CD8-positive, alpha-beta memory T cell (primary cell): ENCODE data around the gene RDH13. TPM values are rescaled to one million over a fixed set of nuclear protein-coding genes. Genes with fewer than 3 reads are reported as not detected.
"Not testable (repeated sequence)": the region's sequence is repeated elsewhere in the genome, so short reads cannot be mapped to it uniquely, and the experiment has no call there.

Experiments
- CTCF ChIA-PET: fragments of 350-600 bp; sonication (Branson Sonifier 250); formaldehyde crosslinking; loops from one replicate; lab custom pipeline; 2021; ENCODE audit warnings: antibody characterized with exemption; lab: Charles Lee
- POLR2A ChIA-PET: fragments of 350-600 bp; sonication (Branson Sonifier 250); formaldehyde crosslinking; loops from one replicate; lab custom pipeline; 2021; ENCODE audit warnings: antibody characterized with exemption; lab: Charles Lee
- DNase-seq, 5 donors: peaks; one replicate each; pipeline versions ENCODE4 v3.0.0 to v3.0.0-alpha.2; 2020 to 2022; ENCODE audit warnings: mixed read lengths in 1 of 5
- H3K27ac ChIP-seq: one replicate; pipeline ENCODE4 v1.7.0; 2013; ENCODE audit warnings: low read depth, mild to moderate bottlenecking, low read length, moderate library complexity
- H3K27me3 ChIP-seq: 2 replicates; pipeline ENCODE4 v1.7.0; 2013; ENCODE audit warnings: low read length, mild to moderate bottlenecking; ENCODE audit not compliant: insufficient read depth, poor library complexity, severe bottlenecking
- H3K36me3 ChIP-seq: 2 replicates; pipeline ENCODE4 v1.7.0; 2013; ENCODE audit warnings: mild to moderate bottlenecking, low read length, moderate library complexity; ENCODE audit not compliant: insufficient read depth
- H3K4me1 ChIP-seq: 2 replicates; pipeline ENCODE4 v1.7.0; 2013; ENCODE audit warnings: mild to moderate bottlenecking, low read length, moderate library complexity; ENCODE audit not compliant: insufficient read depth
- H3K4me3 ChIP-seq: 2 replicates; pipeline ENCODE4 v1.7.0; 2013; ENCODE audit warnings: mild to moderate bottlenecking, low read length
- H3K9me3 ChIP-seq: 2 replicates; pipeline ENCODE4 v1.7.0; 2013; ENCODE audit warnings: mild to moderate bottlenecking, low read length
- H3K27ac Mint-ChIP-seq, 8 donors: one replicate each; pipeline ENCODE4 v1.8.0; 2020 to 2021; ENCODE audit warnings: mixed read lengths in 8 of 8, mild to moderate bottlenecking in 6 of 8, inconsistent platforms in 3 of 8, moderate library complexity in 3 of 8
- H3K27me3 Mint-ChIP-seq, 2 donors: one replicate each; pipeline ENCODE4 v1.8.0; 2020 to 2021; ENCODE audit warnings: mixed read lengths in 2 of 2, mild to moderate bottlenecking in 1 of 2, moderate library complexity in 1 of 2
- H3K36me3 Mint-ChIP-seq, 3 donors: one replicate each; pipeline ENCODE4 v1.8.0; 2020 to 2021; ENCODE audit warnings: mixed read lengths in 3 of 3, inconsistent platforms in 1 of 3, mild to moderate bottlenecking in 1 of 3
- H3K4me1 Mint-ChIP-seq, 3 donors: one replicate each; pipeline ENCODE4 v1.8.0; 2020 to 2021; ENCODE audit warnings: mixed read lengths in 3 of 3, inconsistent platforms in 1 of 3, mild to moderate bottlenecking in 1 of 3
- H3K4me3 Mint-ChIP-seq, 7 donors: one replicate each; pipeline ENCODE4 v1.8.0; 2020 to 2021; ENCODE audit warnings: mixed read lengths in 7 of 7, mild to moderate bottlenecking in 6 of 7, moderate library complexity in 4 of 7, inconsistent platforms in 2 of 7
- H3K9me3 Mint-ChIP-seq, 5 donors: one replicate each; pipeline ENCODE4 v1.8.0; 2020 to 2022; ENCODE audit warnings: mixed read lengths in 5 of 5, mild to moderate bottlenecking in 3 of 5, moderate library complexity in 2 of 5, inconsistent platforms in 1 of 5
- polyA plus RNA-seq: library from polyadenylated mRNA; unstranded; fragments of 300-500 nt; fragmentation: Illumina TruSeq; gene quantifications from one replicate; pipeline ENCODE4 v1.2.3, GENCODE V29; 2021
- total RNA-seq, 2 experiments: library from RNA; stranded (reverse); gene quantifications; one replicate each; pipeline ENCODE4 v1.2.3, GENCODE V29; 2021

The RDH13 gene
- total and polyA plus RNA-seq, 3 experiments from 2014 or later = 15.8 to 22.2 (median 21.4) TPM

DNA sequence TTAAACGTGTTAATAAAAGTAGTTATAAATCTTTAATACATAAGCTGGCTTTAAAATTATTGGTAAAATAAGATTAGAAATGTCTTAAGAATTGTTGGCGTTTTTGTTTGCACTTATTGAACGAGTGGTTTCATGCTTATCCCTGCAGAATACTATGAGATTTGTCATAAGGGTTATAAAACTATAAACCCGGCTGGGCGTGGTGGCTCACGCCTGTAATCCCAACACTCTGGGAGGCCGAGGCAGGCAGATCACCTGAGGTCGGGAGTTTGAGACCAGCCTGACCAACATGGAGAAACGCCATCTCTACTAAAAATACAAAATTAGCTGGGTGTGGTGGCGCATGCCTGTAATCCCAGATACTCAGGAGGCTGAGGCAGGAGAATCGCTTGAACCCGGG lies 22.3 kb downstream of the RDH13 start:
- H3K36me3 Mint-ChIP-seq = peaks cover 0 to 37% (median 2%) of the 10 kb centered on the region in 3 donors
- H3K27me3 ChIP-seq, H3K4me3 Mint-ChIP-seq, H3K27me3 Mint-ChIP-seq, POLR2A ChIA-PET, H3K36me3 ChIP-seq, H3K27ac Mint-ChIP-seq, H3K4me3 ChIP-seq, CTCF ChIA-PET, H3K9me3 ChIP-seq, DNase-seq, H3K9me3 Mint-ChIP-seq, H3K27ac ChIP-seq: not testable (repeated sequence)
- H3K4me1 ChIP-seq = peaks cover 17% of the 10 kb centered on the region
- H3K4me1 Mint-ChIP-seq = peaks cover 18 to 26% (median 23%) of the 10 kb centered on the region in 3 donors

DNA sequence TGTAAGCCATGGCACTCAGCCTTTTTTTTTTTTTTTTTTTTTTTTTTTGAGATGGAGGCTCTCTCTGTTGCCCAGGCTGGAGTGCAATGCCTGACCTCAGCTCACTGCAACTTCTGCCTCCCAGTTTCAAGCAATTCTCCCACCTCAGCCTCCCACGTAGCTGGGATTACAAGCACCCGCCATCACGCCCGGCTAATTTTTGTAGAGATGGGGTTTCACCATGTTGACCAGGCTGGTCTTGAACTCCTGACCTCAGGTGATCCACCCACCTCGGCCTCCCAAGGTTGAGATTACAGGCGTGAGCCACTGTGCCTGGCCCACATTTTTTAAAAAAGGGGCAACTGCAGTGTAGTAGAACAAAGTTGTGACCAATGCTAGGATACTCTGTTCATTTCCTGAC lies 25.3 kb downstream of the RDH13 start:
- H3K27me3 ChIP-seq, H3K36me3 ChIP-seq, DNase-seq, H3K9me3 ChIP-seq, H3K27ac Mint-ChIP-seq, CTCF ChIA-PET, H3K4me3 ChIP-seq, H3K9me3 Mint-ChIP-seq, H3K4me3 Mint-ChIP-seq, H3K27me3 Mint-ChIP-seq, POLR2A ChIA-PET: not testable (repeated sequence)
- peak overlapping the region; percentile 27 for H3K27ac ChIP-seq
- H3K4me1 ChIP-seq = peaks cover 14% of the 10 kb centered on the region
- Mint-ChIP-seq H3K4me1 (peaks cover 15 to 24% (median 21%) of the 10 kb centered on the region in 3 donors), H3K36me3 (peaks cover 2 to 11% (median 2%) of the 10 kb centered on the region in 3 donors)

DNA sequence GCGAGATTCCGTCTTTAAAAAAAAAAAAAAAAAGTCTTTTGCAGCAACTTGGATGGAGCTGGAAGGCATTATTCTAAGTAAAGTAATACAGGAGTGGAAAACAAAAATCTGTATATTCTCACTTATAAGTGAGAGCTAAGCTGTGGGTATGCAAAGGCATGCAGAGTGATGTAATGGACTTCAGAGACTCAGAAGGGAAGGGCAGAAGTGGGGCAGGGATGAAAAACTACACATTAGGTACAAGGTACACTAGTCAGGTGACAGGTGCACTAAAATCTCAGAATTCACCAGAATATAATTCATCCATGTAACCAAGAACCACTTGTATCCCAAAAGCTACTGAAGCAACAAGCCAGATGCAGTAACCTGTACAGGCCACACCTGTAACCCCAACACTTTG lies 26.9 kb downstream of the RDH13 start:
- no peak overlapping the region for H3K4me3 ChIP-seq
- peak overlapping the region; percentile 6 for H3K27ac ChIP-seq
- H3K4me1 ChIP-seq = no peaks in the 10 kb centered on the region
- Mint-ChIP-seq H3K36me3 (peaks cover 2 to 3% (median 2%) of the 10 kb centered on the region in 3 donors), H3K4me1 (peaks cover 0 to 9% (median 5%) of the 10 kb centered on the region in 3 donors), H3K9me3 (no peaks in the 10 kb centered on the region), H3K4me3 (no peak overlapping the region), H3K27me3 (no peaks in the 10 kb centered on the region), H3K27ac (no peak overlapping the region)
- H3K36me3 ChIP-seq = no peaks in the 10 kb centered on the region
- H3K9me3 ChIP-seq = no peaks in the 10 kb centered on the region
- ChIA-PET POLR2A (no interaction called here), CTCF (no interaction called here)
- H3K27me3 ChIP-seq = no peaks in the 10 kb centered on the region
- no peak for DNase-seq

DNA sequence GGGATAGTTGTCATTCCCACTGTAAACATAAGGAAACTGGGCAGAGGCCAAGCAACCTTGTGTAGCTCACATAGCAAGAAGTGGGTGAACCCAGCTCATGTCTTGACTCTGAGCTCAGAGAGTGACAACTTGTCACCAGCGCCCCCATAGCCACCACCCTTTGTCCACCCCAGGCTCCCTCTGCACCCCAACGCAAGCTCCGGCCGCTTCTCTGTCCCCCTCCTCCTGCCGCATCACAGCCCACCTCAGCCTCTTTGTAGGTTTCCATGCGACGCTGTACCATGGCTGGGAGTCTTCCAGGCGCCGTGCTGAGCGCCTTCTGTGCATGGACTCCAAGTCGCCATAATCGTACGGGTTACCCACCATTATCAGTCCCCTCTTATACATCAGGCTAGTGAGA lies 28.2 kb downstream of the RDH13 start:
- POLR2A ChIA-PET = no interaction called here

DNA sequence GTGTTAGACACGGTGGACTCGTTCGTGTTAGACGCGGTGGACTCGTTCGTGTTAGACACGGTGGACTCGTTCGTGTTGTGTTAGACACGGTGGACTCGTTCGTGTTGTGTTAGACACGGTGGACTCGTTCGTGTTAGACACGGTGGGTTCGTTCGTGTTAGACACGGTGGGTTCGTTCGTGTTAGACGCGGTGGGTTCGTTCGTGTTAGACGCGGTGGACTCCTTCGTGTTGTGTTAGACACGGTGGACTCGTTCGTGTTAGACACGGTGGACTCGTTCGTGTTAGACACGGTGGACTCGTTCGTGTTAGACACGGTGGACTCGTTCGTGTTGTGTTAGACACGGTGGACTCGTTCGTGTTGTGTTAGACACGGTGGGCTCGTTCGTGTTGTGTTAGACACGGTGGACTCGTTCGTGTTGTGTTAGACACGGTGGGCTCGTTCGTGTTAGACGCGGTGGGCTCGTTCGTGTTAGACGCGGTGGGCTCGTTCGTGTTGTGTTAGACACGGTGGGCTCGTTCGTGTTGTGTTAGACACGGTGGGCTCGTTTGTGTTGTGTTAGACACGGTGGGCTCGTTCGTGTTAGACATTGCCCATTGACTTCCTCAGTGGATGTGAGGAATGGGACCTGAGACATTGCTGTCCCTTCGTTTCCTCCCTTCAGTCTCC lies 29.8 kb downstream of the RDH13 start:
- peaks cover 0 to 17% (median 10%) of the 10 kb centered on the region in 3 donors for H3K4me1 Mint-ChIP-seq
- H3K27ac Mint-ChIP-seq, H3K4me3 Mint-ChIP-seq, H3K4me1 ChIP-seq, H3K9me3 ChIP-seq, H3K27me3 Mint-ChIP-seq, H3K27ac ChIP-seq, DNase-seq, H3K27me3 ChIP-seq, H3K4me3 ChIP-seq, H3K36me3 ChIP-seq, H3K36me3 Mint-ChIP-seq, H3K9me3 Mint-ChIP-seq, POLR2A ChIA-PET, CTCF ChIA-PET: not testable (repeated sequence)

More for the DNA sequence above, 28.2 kb downstream of the RDH13 start:
- no peak overlapping the region for H3K27ac ChIP-seq
- Mint-ChIP-seq H3K4me1 (peaks cover 0 to 7% (median 5%) of the 10 kb centered on the region in 3 donors), H3K9me3 (no peaks in the 10 kb centered on the region), H3K4me3 (no peak overlapping the region), H3K36me3 (peaks cover under 1 to 2% (median under 1%) of the 10 kb centered on the region in 3 donors), H3K27me3 (no peaks in the 10 kb centered on the region), H3K27ac (no peak overlapping the region)
- no peaks in the 10 kb centered on the region for H3K9me3 ChIP-seq
- H3K4me1 ChIP-seq = no peaks in the 10 kb centered on the region
- H3K4me3 ChIP-seq = no peak overlapping the region
- DNase-seq = no peak
- H3K36me3 ChIP-seq = no peaks in the 10 kb centered on the region
- CTCF ChIA-PET = interaction anchor here (1.0 kb wide), 1 partner anchor 53 kb away, joined by 3 read pairs; no protein-coding TSS in a partner anchor
- no peaks in the 10 kb centered on the region for H3K27me3 ChIP-seq

DNA sequence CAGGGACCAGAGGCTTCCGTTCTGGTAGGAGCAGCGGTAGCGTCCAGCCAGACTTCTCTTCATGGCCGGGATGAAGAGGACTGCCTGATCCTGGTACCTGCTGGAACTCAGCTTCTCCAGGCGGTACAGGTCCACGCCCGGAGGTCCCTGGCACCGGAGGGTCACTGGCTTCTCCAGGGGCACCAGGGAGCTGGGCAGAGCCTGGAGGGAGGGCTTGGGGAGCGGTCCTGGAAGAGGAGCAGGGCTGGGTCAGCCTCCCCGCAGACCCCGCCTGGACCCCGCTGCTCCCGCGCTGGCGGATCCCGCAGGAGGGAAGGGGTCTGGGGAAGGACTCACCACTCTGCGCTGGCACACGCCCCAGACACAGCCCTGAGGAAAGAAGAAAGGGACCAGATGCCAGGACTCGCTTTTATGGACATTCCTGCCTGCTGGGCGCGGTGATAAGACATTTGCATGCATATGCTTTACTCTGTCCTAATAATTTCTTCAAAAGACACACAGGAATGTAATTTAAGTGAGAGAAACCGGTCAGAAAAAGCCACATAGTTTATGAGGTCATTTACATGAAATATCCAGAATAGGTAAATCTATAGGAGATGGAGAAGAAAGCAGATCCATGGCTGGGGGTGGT lies 30.7 kb downstream of the RDH13 start:
- Mint-ChIP-seq H3K9me3 (peaks cover 0 to 8% (median 4%) of the 10 kb centered on the region in 5 donors), H3K27ac (no peak overlapping the region), H3K36me3 (peaks cover 0 to 6% (median 2%) of the 10 kb centered on the region in 3 donors), H3K4me3 (no peak overlapping the region), H3K4me1 (peaks cover 0 to 21% (median 10%) of the 10 kb centered on the region in 3 donors), H3K27me3 (no peaks in the 10 kb centered on the region)
- no peak for DNase-seq
- Histone ChIP-seq H3K27me3 (no peaks in the 10 kb centered on the region), H3K36me3 (no peaks in the 10 kb centered on the region), H3K4me1 (no peaks in the 10 kb centered on the region), H3K27ac (no peak overlapping the region), H3K9me3 (no peaks in the 10 kb centered on the region), H3K4me3 (no peak overlapping the region)
- ChIA-PET POLR2A (no interaction called here), CTCF (no interaction called here)

DNA sequence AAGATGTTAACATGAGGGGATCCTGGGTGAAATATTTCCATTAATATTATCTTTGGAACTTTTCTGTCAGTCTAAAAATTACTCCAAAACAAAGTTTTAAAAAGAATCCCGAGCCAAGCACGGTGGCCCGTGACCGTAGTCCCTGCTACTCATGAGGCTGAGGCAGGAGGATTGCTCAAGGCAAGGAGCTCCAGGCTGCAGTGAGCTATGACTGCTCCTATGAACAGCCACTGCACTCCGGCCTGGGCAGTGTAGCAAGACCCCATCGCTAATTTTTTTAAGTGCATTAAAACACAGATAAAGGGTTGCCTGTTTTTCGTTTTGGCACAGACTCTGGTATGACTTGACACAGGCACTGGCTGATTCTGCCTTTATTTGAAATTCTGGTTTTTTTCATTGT lies 31.8 kb downstream of the RDH13 start:
- no peaks in the 10 kb centered on the region for H3K27me3 ChIP-seq
- H3K27ac Mint-ChIP-seq = no peak overlapping the region
- H3K4me3 ChIP-seq = no peak overlapping the region
- H3K4me1 ChIP-seq = no peaks in the 10 kb centered on the region
- no peaks in the 10 kb centered on the region for H3K36me3 ChIP-seq
- H3K4me1 Mint-ChIP-seq = peaks cover 0 to 21% (median 11%) of the 10 kb centered on the region in 3 donors
- no peak overlapping the region for H3K27ac ChIP-seq
- H3K9me3 Mint-ChIP-seq = peaks cover 2 to 8% (median 7%) of the 10 kb centered on the region in 5 donors
- no peak overlapping the region for H3K4me3 Mint-ChIP-seq
- H3K9me3 ChIP-seq = peaks cover 4% of the 10 kb centered on the region
- DNase-seq = no peak
- ChIA-PET CTCF (no interaction called here), POLR2A (no interaction called here)
- peaks cover 0 to 8% (median 2%) of the 10 kb centered on the region in 3 donors for H3K36me3 Mint-ChIP-seq
- H3K27me3 Mint-ChIP-seq = no peaks in the 10 kb centered on the region

DNA sequence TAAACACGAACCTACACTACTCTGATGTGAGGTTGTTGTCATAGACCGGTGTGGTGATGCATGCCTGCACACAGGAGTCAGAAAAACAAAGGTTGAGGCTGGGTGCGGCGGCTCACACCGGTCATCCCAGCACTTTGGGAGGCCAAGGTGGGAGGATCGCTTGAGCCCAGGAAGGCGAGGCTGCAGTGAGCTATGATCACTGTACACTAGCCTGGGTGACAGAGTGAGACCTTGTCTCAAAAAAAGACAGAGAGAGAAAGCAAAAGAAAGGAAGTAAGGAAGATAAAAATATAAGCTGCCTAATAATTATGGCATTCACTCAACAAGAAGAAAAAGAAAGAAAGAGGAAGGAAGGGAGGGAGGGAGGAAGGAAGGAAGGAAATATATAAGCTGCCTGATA lies 34.2 kb downstream of the RDH13 start:
- ChIA-PET CTCF (interaction anchor here (0.6 to 1.4 kb wide), 2 partner anchors 29 to 292 kb away, joined by 3 to 4 read pairs; no protein-coding TSS in a partner anchor), POLR2A (no interaction called here)
- Mint-ChIP-seq H3K9me3 (peaks cover 5 to 16% (median 13%) of the 10 kb centered on the region in 5 donors), H3K27ac (peak overlapping the region in 1 of 8 donors; percentile 80), H3K27me3 (no peaks in the 10 kb centered on the region), H3K4me3 (no peak overlapping the region), H3K4me1 (peaks cover 0 to 23% (median 14%) of the 10 kb centered on the region in 3 donors), H3K36me3 (peaks cover under 1 to 17% (median 3%) of the 10 kb centered on the region in 3 donors)
- Histone ChIP-seq H3K9me3 (peaks cover 5% of the 10 kb centered on the region), H3K4me1 (no peaks in the 10 kb centered on the region), H3K27me3 (no peaks in the 10 kb centered on the region), H3K4me3 (no peak overlapping the region), H3K36me3 (no peaks in the 10 kb centered on the region), H3K27ac (no peak overlapping the region)
- no peak for DNase-seq
